Caki2 (cell line): ENCODE data around the gene KANTR. TPM values are rescaled to one million over a fixed set of nuclear protein-coding genes. Genes with fewer than 3 reads are reported as not detected.
A peak's percentile ranks its signal among the peaks of the same experiment; 100 is the strongest.

Source experiments
- DNase-seq: peaks from one replicate; pipeline ENCODE4 v3.0.0-alpha.2; 2015; ENCODE audit warnings: low read depth
- in situ Hi-C: cut with HindIII; loops from 2 replicates; pipeline ENCODE4 v1.10.0; 2016; ENCODE audit warnings: low sequenced_read_pairs, low pct_unique_long_range_greater_than_20kb, mixed read lengths
- total RNA-seq: library from RNA; depleted of rRNA; stranded (reverse); fragments of >200 nt; shearing (Covaris generic); gene quantifications from 2 replicates; pipeline ENCODE4 v1.2.3, GENCODE V29; 2014; ENCODE audit warnings: low replicate concordance; rRNA removed

Gene KANTR, protein sequence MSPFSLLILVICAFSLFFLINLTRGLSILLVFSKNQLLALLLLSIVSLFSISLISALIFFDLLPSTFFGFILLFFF
- 2.1 and 4.5 TPM in 2 replicates for total RNA-seq

DNA sequence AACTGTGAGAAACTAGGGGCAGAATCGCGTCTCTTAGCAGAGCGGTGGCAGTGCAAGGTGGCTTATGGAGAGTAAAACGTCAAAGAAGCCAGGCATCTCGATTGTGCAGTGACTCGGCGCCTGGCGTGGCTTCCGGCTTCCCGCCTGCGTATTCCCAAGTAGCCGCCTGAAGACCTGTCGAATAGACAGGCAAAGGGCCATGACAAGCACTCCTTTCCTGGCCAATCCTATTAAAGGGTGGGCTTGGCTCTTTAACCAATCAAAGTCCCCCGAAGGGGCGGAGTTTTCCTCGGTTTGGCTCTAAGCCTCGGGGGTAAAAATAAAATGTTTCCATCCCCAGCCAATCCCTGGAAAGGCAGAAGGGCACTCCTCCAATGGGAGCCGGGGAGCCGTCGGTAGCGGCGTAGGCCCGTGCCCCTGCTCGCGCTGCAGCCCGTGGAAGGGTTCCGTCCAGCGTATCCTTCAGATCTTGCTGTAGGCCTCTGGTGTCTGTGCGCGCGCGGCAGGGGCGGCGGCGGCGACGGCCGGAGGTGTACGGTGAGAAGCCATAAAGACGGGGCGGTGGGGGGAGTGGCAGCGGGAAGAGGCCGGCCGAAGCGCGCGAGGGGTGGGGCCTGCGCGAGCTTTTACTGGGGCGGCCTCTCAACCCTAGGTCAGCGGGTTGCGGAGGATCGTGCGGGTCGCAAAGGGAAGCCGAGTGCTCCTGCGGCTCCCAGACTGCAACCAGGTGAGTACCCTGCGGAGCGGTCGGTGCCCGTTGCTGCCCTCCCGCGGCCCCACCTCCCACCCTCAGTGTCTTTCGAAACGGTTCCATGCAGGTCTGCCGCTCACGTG lies at the start of gene KANTR:
Gene KANTR, plus strand, starts transcription at position 395 of the 834 bp plus-strand sequence. CDS start 30,131 bp downstream, outside the sequence.
- in situ Hi-C loops = no loop called here

DNA sequence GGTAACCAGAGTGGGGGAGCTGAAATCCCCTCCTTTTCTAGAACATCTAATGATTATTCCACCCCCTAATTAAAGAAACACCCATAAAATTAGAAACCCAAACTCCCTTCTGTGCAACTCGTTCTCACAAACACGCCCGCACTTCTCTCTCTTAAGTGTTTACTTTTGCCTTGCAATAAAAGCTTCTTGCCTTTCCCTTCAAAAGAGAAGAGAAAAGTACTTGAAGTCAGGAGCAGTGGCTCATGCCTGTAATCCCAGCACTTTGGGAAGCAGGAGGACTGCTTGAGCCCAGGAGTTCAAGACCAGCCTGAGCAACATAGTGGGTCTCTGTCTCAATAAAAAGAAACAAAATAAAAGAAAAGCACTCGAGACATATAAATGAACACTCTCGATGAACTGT lies 48.9 kb upstream of the KANTR start:
- no peak for DNase-seq
- in situ Hi-C loops = no loop called here

More for the DNA sequence above, at the start of gene KANTR:
- DNase-seq = peak; percentile 96

- no peak for DNase-seq
- in situ Hi-C loops = no loop called here
Measured at GRCh38 chrX:53047228-53047627, 46.7 kb upstream of the KANTR start.

DNA sequence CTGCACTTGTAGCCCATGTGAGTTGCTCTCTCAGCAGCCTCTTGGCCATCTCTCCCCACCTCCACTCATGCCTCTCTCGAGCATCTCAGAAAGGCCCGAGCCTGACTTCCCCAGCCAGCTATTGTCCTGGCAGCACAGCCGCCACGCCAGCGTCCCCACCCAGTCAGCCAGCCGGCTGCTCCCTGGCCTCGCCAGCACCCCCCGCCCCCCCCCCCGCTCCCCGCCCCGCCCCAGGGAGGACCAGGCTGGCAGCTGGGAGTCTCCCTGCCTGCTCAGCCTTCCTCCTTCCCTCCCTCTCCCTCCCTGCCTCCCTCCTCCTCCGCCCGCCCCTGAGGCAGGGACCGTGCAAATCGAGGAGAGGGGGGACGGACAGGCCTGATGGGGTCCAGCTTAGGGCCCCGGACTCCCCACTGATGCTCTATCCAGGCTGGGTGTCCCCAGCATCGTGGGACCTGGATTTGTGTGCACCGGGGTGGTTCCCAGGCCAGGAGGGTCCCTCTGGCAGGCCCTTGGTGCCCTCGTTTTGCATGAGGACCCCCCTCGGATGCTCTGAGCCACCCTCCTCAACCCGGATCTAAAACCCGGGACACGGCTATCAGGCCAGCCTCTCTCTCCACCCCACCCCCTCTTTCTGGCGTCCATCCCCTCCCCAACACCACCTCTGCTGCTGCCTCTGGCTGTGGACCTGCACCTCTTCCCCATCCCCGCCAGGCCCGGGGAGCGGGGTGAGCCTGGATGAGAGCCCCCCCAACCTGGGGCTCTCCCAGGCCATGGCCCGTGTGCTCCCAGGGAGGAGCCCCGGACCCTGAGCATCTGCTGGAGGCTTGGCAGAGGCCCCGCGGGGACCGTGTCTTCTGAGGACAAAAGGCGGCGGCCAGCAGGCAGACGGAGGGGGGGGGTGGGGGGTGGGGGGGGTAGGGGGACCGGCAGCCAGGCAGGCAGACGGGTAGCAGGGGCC lies 45.5 kb upstream of the KANTR start, which contains the start of gene GPR173:
Gene GPR173, plus strand, starts transcription at position 621 of the 958 bp plus-strand sequence. CDS start 27,833 bp downstream, outside the sequence.
- in situ Hi-C loops = no loop called here

GRCh38 chrX:53049127-53049517 lies 44.8 kb upstream of the KANTR start:
- in situ Hi-C loops = no loop called here
- no peak for DNase-seq

More for the DNA sequence above, 45.5 kb upstream of the KANTR start, which contains the start of gene GPR173:
- peak; percentile 30 for DNase-seq

GRCh38 chrX:53050841-53051240 lies 43.1 kb upstream of the KANTR start:
- in situ Hi-C loops = no loop called here
- no peak for DNase-seq

GRCh38 chrX:53055244-53055849 lies 38.6 kb upstream of the KANTR start:
- in situ Hi-C loops = no loop called here
- no peak for DNase-seq

- in situ Hi-C loops = no loop called here
- DNase-seq = no peak
Measured at GRCh38 chrX:53056292-53056691, 37.6 kb upstream of the KANTR start.

DNA sequence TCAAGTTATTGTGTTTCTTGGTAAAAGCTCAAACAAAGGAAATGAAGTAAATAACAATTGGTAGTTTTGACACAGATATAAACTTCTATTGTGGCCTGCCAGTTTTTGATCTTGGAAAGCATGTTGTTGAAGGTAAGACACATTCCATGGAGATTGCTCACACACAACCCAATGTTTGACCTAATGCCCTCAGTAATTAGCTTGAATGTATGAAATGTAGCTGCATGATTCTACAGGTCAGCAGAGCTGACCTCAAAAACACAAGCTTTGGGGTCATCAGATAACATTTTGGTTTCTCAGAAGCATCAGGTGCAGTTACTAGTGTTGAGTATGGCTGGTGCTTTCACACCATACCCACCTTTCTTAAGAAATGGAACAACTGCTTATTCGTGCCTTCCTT lies 28.8 kb upstream of the KANTR start:
- in situ Hi-C loops = no loop called here
- no peak for DNase-seq

DNA sequence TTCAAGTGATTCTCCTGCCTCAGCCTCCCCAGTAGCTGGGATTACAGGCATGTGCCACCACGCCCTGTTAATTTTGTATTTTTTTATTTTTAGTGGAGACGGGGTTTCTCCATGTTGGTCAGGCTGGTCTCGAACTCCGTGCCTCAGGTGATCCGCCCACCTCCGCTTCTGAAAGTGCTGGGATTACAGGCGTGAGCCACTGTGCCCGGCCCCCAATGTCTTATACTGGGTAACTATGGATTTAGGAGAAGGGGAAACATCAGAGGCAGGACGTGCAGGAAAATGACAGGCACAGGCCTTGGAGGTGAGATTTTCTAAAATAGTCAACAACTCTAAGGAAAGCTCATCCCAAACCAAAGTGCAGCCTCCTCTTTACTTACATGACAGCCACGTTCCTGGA lies 22.9 kb upstream of the KANTR start:
- in situ Hi-C loops = no loop called here
- no peak for DNase-seq

DNA sequence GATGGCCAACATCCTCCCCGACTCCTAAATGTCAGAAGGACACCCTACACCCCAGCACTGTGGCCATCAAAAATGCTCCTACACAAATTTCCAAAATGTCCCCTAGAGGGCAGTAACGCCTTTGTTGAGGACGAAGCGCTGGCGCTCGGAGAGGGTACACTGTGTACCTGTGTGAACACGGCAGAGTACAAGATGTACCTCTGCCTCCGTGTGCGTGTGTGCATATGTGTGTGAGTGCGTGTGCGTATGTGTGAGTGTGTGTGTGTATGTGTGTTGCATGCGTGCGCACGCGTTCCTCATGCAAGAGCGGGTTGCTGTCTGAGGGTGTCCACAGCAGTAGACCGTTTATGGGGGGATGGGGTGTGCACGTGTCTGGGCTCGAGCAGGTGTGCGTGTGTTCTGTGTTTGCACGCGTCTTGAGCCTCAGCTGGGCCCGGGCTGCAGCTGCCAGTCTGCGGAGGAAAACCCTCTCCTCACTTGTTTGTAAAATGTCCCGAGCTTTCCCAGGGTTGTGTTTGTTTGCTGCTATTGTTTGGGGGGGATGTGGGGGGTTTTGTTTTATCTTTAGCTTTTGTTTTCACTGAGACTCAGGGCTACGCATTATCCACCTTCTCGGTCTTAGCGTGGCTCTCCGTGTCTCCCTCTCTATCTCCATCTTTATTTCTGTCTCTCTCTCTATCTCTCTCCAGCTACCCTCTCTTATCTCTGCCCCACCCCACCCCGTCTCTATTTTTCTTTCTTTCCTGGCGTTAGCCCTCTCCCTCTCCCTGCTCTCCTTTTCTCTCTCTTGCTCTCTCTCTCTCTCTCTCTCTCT lies 22.1 kb upstream of the KANTR start:
- in situ Hi-C loops = no loop called here
- DNase-seq = peak; percentile 56

GRCh38 chrX:53072418-53073114 lies 21.4 kb upstream of the KANTR start:
- DNase-seq = no peak
- in situ Hi-C loops = no loop called here

DNA sequence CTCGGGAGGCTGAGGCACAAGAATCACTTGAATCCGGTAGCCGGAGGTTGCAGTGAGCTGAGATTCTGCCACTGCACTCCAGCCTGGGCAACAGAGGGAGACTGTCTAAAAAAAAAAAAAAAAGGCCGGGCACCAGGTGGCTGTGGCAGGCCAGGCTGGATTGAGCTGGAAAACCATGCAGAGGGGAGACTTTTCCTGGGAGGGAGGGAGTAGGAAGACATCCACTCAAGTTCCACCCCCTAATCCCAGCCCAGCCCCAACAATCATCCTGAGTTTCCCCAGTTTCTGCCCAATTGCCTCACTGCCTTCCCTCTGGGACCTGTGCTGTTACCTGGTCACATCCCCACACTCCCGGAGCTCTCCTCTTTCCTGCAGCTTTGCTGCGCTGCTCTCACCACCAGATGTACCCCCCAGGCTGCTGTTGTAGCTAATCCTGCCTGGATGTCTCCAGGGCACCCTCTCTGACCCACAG lies 20.8 kb upstream of the KANTR start:
- no peak for DNase-seq
- in situ Hi-C loops = no loop called here

DNA sequence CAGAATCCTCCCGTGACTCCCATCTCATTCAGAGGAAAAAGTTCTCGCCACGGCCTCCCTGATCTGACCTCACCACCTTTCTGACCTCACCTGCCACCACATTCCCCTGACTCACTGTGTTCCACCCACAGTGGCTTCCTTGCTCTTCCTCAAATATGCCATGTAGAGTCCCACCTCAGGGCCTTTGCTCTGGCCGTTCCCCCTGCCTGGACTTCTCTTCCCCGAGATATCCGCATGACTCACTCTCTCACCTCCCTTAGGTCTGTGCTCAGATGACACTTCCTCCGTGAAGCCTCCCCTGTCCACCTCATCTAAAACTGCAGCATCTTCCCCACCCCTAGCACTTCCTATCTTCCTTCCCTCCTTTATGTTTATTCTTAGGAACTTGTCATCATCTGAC lies 18.9 kb upstream of the KANTR start:
- no peak for DNase-seq
- in situ Hi-C loops = no loop called here

GRCh38 chrX:53076671-53077070 lies 17.3 kb upstream of the KANTR start:
- DNase-seq = no peak
- in situ Hi-C loops = no loop called here

DNA sequence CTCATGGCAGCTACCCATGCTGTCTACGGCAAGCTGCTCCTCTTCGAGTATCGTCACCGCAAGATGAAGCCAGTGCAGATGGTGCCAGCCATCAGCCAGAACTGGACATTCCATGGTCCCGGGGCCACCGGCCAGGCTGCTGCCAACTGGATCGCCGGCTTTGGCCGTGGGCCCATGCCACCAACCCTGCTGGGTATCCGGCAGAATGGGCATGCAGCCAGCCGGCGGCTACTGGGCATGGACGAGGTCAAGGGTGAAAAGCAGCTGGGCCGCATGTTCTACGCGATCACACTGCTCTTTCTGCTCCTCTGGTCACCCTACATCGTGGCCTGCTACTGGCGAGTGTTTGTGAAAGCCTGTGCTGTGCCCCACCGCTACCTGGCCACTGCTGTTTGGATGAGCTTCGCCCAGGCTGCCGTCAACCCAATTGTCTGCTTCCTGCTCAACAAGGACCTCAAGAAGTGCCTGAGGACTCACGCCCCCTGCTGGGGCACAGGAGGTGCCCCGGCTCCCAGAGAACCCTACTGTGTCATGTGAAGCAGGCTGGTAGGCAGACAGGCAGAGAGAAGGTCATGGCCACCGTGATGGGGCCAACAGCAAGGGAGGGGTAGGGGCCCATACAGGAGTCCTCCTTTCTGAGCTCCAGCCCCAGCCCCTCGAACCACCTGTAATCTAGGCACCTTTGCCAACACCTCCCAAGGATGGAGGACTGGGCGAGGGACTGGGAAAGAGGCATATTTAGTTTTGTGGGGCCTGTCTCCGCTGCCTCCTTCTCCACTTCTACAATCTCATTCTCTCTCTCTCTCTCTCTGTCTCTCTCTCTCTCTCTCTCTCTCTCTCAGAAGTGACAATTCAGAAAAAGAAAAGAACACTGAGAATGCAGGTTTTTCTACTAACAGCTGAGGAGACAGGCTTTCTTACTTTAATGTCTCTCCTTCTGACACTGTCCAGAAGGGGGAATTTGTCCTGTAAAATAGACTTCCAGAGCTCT lies 16.4 kb upstream of the KANTR start:
- no peak for DNase-seq
- in situ Hi-C loops = no loop called here
